ENCODE measurements around the gene KLHL26.

KLHL26 gene

DNA sequence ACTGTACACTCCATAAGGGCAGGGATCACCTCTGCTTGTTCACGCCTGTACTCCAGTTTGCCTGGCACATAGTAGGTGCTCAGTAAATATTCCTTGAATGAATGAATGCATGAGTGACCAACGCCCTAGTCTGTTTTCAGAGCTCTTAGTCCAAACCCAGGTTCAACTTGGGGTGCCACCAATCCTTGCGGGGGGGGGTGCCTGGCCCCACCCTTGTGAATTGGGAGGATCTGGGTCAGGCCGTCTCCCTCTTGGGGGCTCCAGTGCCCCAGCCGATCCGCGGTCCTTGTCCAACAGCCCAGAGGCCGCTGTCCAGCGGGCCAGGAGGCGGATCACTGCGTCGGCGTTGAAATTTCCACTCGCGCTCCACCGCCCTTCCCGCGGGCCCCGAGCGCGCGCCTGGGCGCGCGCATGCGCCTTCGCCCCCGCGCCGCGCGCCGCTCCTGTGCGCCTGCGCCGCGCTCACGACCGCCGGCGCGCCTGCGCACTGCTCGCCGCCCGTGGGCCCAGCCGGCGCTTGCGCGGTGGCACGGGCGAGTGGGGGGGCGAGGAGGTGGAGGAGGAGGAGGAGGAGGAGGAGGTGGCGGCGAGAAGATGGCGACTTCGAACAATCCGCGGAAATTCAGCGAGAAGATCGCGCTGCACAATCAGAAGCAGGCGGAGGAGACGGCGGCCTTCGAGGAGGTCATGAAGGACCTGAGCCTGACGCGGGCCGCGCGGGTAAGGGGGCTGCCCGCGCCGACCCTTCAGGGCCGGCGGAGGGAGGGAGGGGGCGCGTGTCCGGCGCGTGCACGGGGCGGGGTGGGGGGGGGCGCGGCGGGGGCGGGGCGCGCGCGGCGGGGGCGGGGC lies 46.5 kb downstream of the KLHL26 start, which contains the start of gene CRTC1 (continued):
- TF ChIP-seq, protein P1, sequence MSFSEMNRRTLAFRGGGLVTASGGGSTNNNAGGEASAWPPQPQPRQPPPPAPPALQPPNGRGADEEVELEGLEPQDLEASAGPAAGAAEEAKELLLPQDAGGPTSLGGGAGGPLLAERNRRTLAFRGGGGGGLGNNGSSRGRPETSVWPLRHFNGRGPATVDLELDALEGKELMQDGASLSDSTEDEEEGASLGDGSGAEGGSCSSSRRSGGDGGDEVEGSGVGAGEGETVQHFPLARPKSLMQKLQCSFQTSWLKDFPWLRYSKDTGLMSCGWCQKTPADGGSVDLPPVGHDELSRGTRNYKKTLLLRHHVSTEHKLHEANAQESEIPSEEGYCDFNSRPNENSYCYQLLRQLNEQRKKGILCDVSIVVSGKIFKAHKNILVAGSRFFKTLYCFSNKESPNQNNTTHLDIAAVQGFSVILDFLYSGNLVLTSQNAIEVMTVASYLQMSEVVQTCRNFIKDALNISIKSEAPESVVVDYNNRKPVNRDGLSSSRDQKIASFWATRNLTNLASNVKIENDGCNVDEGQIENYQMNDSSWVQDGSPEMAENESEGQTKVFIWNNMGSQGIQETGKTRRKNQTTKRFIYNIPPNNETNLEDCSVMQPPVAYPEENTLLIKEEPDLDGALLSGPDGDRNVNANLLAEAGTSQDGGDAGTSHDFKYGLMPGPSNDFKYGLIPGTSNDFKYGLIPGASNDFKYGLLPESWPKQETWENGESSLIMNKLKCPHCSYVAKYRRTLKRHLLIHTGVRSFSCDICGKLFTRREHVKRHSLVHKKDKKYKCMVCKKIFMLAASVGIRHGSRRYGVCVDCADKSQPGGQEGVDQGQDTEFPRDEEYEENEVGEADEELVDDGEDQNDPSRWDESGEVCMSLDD (tag by site-specific recombination; IDR thresholded peaks at IDR 0.05): no peak
- no peak for TF ChIP-seq ZBTB21 (tag by site-specific recombination; IDR thresholded peaks at IDR 0.05)
- TF ChIP-seq, protein P2, sequence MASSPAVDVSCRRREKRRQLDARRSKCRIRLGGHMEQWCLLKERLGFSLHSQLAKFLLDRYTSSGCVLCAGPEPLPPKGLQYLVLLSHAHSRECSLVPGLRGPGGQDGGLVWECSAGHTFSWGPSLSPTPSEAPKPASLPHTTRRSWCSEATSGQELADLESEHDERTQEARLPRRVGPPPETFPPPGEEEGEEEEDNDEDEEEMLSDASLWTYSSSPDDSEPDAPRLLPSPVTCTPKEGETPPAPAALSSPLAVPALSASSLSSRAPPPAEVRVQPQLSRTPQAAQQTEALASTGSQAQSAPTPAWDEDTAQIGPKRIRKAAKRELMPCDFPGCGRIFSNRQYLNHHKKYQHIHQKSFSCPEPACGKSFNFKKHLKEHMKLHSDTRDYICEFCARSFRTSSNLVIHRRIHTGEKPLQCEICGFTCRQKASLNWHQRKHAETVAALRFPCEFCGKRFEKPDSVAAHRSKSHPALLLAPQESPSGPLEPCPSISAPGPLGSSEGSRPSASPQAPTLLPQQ (tag by site-specific recombination; IDR thresholded peaks at IDR 0.05): peak; percentile 60; the same call in 1 of the 2 replicates
- TF ChIP-seq, protein P3, sequence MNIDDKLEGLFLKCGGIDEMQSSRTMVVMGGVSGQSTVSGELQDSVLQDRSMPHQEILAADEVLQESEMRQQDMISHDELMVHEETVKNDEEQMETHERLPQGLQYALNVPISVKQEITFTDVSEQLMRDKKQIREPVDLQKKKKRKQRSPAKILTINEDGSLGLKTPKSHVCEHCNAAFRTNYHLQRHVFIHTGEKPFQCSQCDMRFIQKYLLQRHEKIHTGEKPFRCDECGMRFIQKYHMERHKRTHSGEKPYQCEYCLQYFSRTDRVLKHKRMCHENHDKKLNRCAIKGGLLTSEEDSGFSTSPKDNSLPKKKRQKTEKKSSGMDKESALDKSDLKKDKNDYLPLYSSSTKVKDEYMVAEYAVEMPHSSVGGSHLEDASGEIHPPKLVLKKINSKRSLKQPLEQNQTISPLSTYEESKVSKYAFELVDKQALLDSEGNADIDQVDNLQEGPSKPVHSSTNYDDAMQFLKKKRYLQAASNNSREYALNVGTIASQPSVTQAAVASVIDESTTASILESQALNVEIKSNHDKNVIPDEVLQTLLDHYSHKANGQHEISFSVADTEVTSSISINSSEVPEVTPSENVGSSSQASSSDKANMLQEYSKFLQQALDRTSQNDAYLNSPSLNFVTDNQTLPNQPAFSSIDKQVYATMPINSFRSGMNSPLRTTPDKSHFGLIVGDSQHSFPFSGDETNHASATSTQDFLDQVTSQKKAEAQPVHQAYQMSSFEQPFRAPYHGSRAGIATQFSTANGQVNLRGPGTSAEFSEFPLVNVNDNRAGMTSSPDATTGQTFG (tag by site-specific recombination; IDR thresholded peaks at IDR 0.05; ENCODE audit: borderline replicate concordance): no peak
- TF ChIP-seq, protein P4, sequence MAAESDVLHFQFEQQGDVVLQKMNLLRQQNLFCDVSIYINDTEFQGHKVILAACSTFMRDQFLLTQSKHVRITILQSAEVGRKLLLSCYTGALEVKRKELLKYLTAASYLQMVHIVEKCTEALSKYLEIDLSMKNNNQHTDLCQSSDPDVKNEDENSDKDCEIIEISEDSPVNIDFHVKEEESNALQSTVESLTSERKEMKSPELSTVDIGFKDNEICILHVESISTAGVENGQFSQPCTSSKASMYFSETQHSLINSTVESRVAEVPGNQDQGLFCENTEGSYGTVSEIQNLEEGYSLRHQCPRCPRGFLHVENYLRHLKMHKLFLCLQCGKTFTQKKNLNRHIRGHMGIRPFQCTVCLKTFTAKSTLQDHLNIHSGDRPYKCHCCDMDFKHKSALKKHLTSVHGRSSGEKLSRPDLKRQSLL (tag by site-specific recombination; IDR thresholded peaks at IDR 0.05): 0 out of 2 replicates have a peak, but pooled peaks have one; percentile 8
- TF ChIP-seq, protein P5, sequence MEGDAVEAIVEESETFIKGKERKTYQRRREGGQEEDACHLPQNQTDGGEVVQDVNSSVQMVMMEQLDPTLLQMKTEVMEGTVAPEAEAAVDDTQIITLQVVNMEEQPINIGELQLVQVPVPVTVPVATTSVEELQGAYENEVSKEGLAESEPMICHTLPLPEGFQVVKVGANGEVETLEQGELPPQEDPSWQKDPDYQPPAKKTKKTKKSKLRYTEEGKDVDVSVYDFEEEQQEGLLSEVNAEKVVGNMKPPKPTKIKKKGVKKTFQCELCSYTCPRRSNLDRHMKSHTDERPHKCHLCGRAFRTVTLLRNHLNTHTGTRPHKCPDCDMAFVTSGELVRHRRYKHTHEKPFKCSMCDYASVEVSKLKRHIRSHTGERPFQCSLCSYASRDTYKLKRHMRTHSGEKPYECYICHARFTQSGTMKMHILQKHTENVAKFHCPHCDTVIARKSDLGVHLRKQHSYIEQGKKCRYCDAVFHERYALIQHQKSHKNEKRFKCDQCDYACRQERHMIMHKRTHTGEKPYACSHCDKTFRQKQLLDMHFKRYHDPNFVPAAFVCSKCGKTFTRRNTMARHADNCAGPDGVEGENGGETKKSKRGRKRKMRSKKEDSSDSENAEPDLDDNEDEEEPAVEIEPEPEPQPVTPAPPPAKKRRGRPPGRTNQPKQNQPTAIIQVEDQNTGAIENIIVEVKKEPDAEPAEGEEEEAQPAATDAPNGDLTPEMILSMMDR (tag by site-specific recombination; IDR thresholded peaks at IDR 0.05): no peak
- TF ChIP-seq, protein P6, sequence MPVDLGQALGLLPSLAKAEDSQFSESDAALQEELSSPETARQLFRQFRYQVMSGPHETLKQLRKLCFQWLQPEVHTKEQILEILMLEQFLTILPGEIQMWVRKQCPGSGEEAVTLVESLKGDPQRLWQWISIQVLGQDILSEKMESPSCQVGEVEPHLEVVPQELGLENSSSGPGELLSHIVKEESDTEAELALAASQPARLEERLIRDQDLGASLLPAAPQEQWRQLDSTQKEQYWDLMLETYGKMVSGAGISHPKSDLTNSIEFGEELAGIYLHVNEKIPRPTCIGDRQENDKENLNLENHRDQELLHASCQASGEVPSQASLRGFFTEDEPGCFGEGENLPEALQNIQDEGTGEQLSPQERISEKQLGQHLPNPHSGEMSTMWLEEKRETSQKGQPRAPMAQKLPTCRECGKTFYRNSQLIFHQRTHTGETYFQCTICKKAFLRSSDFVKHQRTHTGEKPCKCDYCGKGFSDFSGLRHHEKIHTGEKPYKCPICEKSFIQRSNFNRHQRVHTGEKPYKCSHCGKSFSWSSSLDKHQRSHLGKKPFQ (tag by site-specific recombination; IDR thresholded peaks at IDR 0.05): peak; percentile 33; the same call in 1 of the 2 replicates
- TF ChIP-seq KLF7 (tag by site-specific recombination; IDR thresholded peaks at IDR 0.05; ENCODE audit: borderline replicate concordance): peak; percentile 73; the same call in 1 of the 2 replicates
- TF ChIP-seq, protein P7, sequence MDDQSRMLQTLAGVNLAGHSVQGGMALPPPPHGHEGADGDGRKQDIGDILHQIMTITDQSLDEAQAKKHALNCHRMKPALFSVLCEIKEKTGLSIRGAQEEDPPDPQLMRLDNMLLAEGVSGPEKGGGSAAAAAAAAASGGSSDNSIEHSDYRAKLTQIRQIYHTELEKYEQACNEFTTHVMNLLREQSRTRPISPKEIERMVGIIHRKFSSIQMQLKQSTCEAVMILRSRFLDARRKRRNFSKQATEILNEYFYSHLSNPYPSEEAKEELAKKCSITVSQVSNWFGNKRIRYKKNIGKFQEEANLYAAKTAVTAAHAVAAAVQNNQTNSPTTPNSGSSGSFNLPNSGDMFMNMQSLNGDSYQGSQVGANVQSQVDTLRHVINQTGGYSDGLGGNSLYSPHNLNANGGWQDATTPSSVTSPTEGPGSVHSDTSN (CRISPR knock-in tag; IDR thresholded peaks at IDR 0.05): no peak
- no peak for TF ChIP-seq REPIN1 (tag by site-specific recombination; IDR thresholded peaks at IDR 0.05; ENCODE audit: low read depth)
- TF ChIP-seq, protein P8, sequence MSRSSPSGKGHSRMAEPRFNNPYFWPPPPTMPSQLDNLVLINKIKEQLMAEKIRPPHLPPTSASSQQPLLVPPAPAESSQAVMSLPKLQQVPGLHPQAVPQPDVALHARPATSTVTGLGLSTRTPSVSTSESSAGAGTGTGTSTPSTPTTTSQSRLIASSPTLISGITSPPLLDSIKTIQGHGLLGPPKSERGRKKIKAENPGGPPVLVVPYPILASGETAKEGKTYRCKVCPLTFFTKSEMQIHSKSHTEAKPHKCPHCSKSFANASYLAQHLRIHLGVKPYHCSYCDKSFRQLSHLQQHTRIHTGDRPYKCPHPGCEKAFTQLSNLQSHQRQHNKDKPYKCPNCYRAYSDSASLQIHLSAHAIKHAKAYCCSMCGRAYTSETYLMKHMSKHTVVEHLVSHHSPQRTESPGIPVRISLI (tag by site-specific recombination; IDR thresholded peaks at IDR 0.05): no peak
- peak; percentile 63; the same call in 1 of the 2 replicates for TF ChIP-seq ZNF341 (tag by site-specific recombination; IDR thresholded peaks at IDR 0.05; ENCODE audit: low read depth)
- peak; percentile 93 for TF ChIP-seq EGR2 (tag by site-specific recombination; IDR thresholded peaks at IDR 0.05; ENCODE audit: low read depth)
- TF ChIP-seq ZBTB48 (tag by site-specific recombination; IDR thresholded peaks at IDR 0.05): no peak
- no peak for TF ChIP-seq ZNF596 (tag by site-specific recombination; IDR thresholded peaks at IDR 0.05)
- no peak for TF ChIP-seq ZFP37 (tag by site-specific recombination; IDR thresholded peaks at IDR 0.05)
- no peak for TF ChIP-seq ZNF2 (tag by site-specific recombination; IDR thresholded peaks at IDR 0.05)
- TF ChIP-seq, protein P9, sequence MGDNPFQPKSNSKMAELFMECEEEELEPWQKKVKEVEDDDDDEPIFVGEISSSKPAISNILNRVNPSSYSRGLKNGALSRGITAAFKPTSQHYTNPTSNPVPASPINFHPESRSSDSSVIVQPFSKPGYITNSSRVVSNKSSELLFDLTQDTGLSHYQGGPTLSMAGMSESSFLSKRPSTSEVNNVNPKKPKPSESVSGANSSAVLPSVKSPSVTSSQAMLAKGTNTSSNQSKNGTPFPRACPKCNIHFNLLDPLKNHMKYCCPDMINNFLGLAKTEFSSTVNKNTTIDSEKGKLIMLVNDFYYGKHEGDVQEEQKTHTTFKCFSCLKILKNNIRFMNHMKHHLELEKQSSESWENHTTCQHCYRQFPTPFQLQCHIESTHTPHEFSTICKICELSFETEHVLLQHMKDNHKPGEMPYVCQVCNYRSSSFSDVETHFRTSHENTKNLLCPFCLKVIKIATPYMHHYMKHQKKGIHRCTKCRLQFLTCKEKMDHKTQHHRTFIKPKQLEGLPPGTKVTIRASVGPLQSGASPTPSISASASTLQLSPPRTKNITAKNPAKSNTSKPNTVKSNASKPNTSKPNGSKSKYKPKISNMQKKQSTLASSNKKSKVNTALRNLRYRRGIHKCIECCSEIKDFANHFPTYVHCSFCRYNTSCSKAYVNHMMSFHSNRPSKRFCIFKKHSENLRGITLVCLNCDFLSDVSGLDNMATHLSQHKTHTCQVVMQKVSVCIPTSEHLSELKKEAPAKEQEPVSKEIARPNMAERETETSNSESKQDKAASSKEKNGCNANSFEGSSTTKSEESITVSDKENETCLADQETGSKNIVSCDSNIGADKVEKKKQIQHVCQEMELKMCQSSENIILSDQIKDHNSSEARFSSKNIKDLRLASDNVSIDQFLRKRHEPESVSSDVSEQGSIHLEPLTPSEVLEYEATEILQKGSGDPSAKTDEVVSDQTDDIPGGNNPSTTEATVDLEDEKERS (tag by site-specific recombination; IDR thresholded peaks at IDR 0.05): 0 out of 2 replicates have a peak, but pooled peaks have one; percentile 9
- TF ChIP-seq ZNF266 (tag by site-specific recombination; IDR thresholded peaks at IDR 0.05; ENCODE audit: low read depth): no peak
- TF ChIP-seq ZNF600 (tag by site-specific recombination; IDR thresholded peaks at IDR 0.05): no peak

Data from HEK293 (cell line).